GM21447 (cell line): Measurements from ENCODE around the gene HS6ST2.

Source experiments
- ATAC-seq: cut with Tn5 transposase; IDR thresholded peaks from one replicate; pipeline ENCODE4 v1.9.1; 2021; ENCODE audit not compliant: unreplicated experiment

Gene HS6ST2

DNA sequence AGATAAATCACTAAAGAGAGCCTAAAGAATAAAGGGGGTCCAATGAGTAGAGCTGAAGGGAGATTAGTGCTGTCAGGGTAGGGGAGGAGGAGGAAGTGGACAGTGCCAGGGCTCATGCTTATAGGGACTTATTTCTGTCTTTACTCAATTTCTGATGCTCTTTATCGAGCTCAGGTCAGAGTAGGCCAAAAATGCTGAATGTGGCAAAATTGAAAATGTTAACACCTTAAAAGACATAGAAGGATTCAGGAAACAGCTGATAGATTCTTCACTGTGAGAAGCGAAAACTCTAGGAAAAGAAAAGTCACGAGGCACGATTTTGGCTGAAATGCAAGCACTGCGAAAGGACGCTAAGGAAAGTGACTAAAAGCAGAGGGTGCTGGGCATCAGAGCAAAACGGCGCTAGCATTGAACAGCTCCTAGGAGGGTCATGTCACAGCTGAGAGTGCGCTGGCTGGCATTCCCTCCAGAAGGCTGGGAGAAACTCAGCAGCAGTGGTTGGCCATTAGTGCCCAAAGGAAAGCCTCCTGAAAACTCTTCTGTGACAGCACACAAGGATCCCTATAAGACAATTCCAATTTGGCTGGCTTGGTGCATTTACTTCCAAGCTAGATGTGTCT lies 150.9 kb downstream of the HS6ST2 start:
- no peak for ATAC-seq

DNA sequence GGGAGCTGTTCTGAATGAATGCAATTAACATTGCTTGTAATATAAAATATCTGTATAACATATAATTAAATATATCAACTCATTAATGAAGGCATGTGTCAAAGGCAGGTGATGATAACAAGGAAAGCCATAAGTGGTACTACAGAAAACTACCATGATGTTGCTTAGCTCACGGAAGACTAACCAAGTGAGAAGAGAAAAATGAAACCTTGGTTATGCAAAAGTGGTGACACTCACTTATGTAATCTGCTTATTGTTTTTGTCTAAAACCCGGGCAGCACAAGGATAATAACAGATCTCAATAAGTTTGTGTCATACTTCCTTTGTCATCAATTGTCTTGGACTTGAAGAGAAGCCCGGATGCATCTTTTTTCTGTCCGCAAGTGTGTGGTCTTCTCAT lies 156.4 kb downstream of the HS6ST2 start:
- ATAC-seq: no peak

DNA sequence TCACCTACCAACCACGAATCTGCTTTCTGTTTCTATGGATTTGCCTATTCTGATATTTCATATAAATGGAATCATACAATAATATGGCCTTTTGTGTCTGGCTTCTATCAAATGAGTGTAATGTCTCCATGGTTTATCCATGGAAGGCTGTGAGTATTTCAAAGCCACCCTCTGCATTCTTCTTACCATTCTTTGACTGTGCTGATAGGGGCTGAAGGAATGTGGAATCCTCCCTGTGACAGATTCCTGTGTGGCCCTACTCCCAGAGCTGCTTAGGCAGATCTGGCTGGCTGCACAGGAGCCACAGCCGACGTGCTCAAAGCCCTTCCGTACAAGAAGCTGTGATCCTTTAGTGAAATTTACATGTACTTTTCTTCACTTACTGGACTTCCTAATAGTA lies 163.2 kb downstream of the HS6ST2 start:
- ATAC-seq: no peak

DNA sequence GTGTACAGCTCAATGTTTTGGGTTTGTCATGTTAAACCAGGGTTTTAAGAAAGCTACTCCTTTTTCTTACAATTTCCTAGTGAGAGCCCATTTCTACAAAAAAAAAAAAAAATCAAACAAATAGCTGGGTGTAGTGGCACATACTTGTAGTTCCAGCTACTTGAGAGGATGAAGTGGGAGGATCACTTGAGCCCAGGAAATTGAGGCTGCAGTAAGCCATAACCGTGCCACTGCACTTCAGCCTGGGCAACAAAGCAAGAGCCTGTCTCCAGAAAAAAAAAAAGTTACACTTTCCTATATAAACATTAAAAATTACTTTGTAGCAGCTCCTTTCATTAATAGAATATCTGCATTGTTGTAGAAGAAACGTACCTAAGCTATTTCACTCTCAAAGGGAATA lies 166.7 kb downstream of the HS6ST2 start:
- ATAC-seq: no peak

DNA sequence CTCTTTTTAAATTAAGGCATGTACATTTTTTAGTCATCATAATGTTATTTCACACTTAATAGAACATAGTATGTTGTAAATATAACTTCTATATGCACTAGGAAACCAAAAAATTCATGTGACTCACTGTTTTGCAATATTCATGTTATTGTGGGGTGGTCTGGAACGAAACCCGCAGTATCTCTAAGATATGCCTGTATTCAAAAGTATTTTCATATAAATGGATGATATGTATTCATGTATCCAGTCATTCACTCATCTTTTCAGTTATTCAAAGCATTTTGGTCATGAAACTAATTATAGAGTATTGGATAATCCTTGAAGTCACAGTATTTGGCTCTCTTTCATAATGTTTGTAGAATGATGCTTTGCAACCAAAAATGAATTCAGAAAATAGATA lies 168.1 kb downstream of the HS6ST2 start:
- no peak for ATAC-seq

DNA sequence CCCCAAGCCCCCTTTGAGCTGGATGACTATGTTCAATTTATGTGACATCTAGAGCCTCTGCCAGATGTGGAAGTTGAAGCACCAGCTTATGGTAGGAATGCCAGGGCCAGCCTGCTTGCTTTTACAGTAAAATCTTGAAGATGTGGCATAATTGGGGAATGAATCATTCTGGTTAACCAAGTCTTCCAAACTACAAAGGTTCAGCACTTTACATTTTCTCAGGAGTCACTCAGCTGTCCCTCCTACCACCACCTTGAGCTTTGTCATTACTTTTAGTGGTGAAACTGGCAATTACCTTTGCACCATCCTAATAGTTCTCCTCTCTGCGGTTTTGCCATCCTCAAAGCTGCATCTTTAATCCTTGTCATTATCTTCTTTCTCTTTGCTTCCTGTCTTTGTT lies 172.2 kb downstream of the HS6ST2 start:
- no peak for ATAC-seq

DNA sequence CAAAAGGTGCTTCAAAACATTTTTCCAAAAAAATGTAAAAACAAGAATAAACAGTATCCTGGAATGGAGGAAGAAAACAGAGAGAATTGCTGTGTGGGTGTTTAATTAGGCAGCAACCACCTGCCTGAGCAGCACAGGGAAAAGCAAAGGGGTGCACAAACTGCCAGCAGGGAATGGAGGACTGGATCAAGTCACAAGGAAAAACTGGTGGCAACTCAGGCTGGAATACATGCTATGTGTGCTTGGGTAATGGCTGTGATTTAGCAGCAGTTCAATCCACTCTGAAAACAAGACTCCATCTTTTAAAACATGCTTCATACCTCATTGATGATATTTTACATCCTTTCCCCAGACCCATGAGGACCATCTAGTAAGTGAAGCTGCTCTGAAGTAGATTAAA lies 179.5 kb downstream of the HS6ST2 start:
- ATAC-seq: no peak

DNA sequence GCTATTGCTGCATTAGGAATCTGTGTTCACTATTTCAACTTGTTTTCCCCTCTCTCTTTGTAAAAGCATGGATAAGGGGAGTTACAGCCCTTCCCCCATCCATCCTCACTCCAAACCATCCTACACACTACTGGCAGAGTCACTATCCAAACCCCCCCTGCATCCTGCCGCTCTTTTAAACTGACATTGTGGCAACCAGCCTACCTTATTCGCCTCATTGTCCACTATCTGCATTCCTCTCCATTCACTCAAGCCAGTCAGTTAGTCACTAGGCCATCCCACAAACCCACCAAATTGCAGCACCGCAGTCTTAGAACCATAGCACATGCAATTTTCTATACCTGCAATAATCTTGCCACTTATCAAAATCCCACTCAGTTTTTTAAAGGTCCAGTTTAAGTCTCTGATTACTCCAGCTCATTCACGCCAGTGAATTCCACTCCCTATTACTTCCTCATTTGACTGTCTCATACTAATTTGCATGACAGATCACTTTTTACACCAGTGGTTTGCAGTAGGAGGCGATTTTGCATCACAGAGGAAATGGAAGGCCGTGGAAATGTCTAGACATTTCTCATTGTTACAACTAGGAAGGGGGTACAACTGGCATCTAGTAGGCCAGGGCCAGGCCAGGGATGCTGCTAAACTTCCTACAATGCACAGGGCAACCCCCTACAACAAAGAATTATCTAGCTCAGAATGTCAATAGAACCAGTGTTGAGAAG lies 181.8 kb downstream of the HS6ST2 start:
- no peak for ATAC-seq

DNA sequence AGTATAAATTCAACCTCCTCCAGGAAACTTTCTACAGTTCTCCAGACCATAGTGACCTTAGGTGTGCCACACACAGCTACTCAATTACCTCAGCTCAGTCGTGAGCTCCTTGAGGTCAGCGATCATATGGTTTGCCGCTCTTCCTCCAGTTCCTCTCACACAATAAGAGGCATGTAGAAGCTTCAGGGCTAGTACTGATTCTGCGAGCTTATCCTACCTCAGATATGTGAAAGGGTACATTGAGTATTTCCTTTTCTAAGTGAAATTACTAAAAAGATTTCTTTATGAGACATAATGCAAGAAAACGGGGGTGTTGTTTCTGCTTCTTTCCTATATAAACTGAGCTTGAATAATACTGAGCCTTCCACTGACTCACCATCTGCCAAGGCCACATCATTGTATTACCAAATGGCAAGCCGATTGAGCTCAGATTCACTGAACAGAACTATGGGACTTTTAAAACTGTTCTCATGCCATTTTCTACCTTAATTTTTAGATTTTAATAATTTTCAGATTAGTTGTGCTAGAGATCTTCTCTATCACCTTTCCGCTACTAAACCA lies 183.1 kb downstream of the HS6ST2 start:
- ATAC-seq: no peak

DNA sequence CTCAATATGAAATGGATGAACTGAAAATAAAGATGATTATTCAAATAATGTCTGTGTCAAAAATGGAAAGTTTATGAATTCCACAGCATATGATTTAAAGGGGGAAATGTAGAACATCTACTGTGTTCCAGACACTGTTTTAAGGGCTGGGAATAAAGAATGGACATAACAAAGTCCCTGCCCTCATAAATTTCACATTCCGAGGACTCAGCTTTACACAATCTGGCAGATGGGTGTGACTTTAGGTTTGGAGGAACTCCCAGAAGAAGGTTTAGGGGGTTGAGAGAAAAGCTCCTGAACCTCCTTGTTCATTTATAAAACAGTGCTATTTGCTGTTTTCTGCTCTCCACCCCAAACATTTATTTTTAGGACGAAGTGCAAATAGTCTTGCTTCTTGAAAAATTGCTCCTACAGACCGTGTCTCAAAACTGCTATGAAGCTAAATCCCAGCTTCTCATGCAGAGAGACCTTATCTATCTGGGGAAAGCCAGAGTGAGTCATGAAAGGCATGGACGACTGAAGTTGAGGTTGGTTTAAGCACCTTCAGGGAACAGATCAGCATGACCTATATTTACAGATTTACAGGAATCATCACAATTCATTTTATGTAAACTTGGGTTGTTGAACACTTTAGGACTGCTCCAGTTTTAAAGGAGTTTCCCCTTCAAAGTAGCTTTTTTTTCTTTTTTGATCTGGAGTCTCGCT lies 184.3 kb downstream of the HS6ST2 start:
- ATAC-seq: no peak

DNA sequence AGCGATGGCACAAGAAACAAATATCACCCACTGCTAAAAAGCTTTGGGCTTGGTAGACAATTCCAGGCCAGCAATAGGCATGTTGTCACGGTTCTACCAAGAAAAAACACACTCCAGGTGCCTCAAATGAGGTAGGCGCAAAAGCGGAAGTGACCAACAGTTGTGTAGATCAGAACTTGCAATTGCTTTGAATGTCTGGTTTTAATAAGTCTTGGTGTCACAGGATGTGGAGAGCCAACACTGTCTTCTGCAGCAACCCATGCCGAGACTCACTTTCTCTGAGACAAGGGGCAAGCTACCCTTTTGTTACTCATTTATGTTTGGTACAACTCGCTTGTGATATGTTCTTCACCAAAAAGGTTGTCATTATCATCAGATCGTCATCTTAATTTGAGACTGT lies 188.8 kb downstream of the HS6ST2 start:
- ATAC-seq: no peak

DNA sequence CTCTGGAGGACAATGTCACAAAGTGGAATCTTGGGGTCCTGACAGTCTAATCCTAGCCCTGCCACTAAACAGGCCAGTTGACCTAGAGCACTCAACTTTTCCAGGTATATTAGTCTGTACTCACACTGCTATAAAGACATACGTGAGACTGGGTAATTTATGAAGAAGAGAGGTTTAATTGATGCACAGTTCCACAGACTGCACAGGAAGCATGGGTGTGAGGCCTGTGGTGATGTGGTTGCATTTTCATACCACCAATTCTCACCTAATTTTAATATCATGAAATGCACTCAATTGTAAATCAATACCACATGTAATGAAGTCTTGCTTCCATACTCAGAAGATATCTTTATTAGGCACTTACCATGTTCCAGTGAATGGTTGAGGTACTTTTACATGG lies 192.0 kb downstream of the HS6ST2 start:
- no peak for ATAC-seq

DNA sequence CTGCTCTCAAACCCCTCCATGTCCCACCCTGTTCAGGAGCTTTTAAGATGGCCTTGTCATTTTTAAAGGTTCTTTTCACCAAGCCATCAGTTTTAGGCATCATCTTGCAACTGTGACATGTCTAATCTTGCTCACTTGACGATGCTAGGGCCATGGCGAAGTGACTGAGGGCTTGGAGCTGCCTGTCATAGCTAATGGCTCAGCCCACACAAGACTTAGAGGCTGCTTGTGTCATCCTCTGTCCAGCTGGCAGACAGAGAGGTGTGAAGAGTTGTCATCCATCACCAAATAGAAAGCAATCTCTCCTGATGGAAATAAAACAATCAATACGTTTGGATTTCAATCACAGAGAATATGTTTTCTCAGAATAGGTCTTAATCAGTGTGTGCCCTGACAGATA lies 194.9 kb downstream of the HS6ST2 start:
- no peak for ATAC-seq

DNA sequence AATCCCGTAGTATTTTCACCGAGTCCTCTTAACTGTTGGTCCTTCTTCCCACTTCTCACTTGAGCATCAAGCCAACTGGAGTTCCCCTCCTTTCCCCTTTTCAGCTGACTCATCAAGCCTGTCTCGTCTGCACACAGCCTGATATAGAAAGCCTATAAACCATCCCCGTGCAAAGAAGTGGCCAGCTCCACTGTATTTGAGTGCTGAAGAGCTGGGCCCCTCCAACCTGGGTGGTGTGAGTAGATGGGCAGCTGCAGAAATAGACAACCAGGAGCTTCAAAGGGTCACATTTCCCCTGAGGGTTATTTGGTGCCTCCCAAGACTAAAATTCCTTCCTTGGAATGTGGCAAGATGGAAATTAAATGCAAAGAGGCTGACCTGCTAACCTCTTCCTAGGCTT lies 199.7 kb downstream of the HS6ST2 start:
- no peak for ATAC-seq

DNA sequence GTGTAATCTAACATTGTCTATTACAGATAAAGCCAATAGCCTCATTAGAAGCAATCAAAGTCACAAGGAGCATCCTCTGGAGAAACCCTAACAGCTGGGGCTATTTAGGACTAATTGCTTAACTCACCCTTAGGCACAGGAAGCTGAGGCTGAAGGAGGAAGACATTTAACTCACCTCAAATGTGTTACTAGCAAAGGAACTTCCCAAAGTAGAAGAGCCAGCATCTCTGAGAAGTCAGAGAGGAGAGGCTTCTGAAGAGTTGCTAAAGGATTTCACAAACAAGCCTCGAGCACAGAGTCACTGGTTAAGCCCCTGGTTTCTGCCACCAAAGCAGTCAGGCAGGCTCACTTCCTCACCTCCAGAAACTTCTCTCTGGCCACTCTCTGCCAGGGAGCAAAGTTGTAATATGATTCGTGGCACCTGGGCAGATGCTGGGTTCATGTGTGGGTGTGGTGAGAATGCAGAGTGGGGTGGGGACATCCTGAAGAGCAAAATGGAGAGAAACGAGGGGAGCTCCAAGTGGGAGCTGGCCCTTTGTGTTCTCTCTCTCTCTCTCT lies 201.3 kb downstream of the HS6ST2 start:
- no peak for ATAC-seq

DNA sequence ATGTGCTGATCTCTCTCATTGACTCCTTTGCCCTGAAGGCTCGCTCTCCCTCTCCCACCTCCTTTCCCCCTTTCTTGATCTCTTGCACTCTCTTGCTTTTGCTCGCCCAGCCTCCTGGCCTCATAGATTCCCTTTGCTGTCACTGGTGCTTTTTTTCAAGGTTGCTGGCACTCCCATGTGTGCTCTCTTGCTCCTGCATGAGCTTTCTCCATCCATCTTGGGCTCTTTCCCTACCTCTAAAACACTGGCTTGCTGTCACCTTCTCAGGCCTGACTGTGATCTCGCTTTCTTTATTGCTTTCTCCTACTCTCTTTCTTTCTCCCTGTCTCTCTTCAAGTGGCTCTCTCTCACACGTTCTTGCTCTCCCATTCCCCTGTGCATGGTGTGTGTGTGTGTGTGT lies 202.0 kb downstream of the HS6ST2 start:
- no peak for ATAC-seq

DNA sequence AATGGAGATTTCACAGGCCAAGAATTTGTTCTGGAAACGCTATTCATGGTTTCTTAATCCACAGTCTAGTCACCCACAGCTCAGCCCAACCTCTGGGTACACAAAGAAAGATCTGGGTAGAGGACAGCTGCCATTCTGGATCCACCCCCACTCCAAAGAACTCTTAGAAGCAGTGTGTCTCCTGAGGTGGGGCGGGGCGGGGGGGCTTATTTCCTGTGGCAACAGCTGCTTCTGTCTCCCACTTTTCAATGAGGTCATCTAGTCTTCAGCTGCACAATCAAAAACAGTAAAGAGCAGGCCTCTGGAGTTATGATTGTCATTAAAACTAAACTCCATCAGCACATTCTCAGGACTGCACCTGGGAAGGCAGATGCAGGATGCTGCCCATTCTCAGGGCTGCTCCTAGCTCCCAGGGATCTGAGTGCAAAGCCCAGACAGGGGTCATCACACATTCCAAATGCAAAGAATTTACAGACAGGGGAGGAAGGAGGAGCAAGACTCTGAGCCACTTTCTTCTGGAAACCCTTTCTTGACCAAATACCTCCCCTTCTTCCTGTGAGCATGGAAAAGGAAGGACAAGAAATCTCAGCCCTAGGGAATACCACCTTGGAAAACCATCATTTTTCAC lies 207.3 kb downstream of the HS6ST2 start:
- no peak for ATAC-seq

DNA sequence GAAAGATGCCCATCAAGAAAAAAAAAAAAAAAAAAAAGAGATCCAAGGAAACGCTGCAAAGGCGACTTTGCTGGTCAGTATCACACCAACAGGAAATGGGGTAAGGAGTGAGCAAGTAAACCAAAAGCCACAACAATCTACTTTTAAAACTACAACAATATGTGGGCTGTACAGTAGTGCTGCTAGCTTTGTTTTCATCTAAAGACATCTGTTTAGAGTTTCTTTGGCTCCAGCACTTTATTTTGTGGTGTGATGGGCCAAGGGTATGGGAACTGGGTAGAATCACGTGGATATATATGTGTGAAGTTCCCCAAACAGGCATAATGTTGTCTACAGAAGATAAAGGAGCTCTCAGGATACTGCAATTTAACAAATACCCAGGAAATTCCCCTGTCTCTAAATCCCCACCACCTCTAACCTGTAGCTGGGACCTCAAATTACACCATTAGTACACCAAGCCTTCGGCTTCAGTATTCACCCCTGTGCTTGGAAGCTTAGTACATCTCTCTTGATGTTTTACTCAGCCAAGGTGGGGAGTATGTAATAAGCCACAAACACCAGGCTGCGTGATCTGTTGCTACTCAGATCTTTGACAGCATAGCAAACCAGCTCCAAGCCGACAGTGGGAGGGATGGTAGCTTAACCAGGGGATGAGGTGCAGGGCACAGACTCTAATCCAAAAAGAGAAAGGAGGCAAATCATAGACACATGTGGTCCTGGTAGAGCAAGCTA lies 207.9 kb downstream of the HS6ST2 start:
- no peak for ATAC-seq

DNA sequence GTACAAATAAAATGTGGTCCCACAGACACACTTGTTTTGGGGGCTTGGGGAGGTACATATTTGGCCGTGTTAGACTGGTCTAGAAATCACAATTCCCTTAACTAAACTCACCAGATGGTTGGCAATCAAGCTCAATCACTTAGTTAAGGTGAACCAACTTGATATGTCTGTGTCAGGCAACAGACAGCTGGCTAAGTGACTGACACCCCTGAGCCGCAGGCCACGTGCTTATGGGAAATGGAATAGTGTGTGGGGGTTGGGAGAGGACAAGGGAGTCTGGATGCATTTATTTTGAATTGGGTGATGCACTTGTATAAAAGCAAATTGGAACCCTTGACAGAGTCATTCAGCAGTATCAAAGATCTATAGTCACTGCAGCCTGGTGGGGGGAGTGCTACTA lies 209.0 kb downstream of the HS6ST2 start:
- no peak for ATAC-seq

DNA sequence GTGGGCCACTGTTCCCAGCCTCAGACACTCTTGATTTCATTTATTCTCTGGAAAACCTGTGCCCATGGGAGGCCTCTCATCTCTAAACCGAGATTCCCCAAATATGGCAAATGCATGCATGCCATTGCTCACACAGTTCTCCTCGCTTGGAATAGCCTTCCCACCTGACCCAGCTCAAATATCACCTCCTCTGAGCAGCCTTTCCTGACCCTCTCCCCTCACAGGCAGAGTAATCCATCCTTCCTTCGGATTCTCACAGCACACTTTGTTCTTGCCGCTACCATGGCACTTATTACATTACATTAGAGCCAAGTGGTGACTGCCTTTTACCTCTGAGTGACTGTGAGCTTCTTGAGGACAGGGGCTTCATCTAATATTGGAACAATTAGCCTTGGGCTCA lies 209.5 kb downstream of the HS6ST2 start:
- ATAC-seq: no peak

DNA sequence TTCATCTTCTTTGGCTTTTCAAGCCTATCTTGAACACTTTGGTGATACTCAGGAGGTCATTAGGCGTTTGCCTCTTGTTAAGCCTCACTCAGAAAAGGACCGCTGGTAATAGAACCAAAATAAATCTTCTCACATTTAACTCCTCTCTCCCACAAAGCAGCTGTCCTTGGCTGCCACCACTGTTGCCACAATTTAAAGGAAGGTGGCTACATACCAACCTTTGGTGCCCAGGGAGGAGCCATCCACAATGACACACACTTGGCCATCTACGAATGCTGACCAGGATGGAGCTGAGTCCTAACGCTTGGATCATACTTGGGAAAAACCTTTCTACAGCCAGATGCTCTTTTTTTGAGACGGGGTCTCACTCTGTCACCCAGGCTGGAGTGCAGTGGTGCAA lies 210.2 kb downstream of the HS6ST2 start:
- ATAC-seq: no peak
